Pancreas (tissue), 10 donors: ENCODE measurements around the gene DHX30. TPM values are rescaled to one million over a fixed set of nuclear protein-coding genes. Genes with fewer than 3 reads are reported as not detected.
"Not testable (repeated sequence)": the region's sequence is repeated elsewhere in the genome, so short reads cannot be mapped to it uniquely, and the experiment has no call there.

Experiments used
- ATAC-seq, 4 donors: fragments of 200-7000 bp; cut with Tn5 transposase; one replicate each; pipeline versions ENCODE4 v1.8.0 to v1.9.1; 2020; ENCODE audit warnings: mild to moderate bottlenecking in 4 of 4, moderate library complexity in 4 of 4
- DNase-seq, 6 donors: peaks; one replicate each; pipeline ENCODE4 v3.0.0-alpha.2; 2020
- FAIRE-seq: peaks from 2 replicates; lab custom pipeline; 2012; peaks lifted over from hg19 to GRCh38; lab: Jason Lieb, UNC
- H3K27ac ChIP-seq, 4 donors: fragments of 200-600 bp; sonication (generic); 1 replicate in 3 of 4; 2 replicates in 1 of 4; pipeline versions ENCODE4 v1.5.0 to v1.8.0; 2020
- H3K27me3 ChIP-seq, 4 donors: fragments of 200-600 bp; one replicate each; pipeline ENCODE4 v1.8.0; 2021
- H3K36me3 ChIP-seq, 3 donors: fragments of 200-600 bp; sonication (generic) in 1 of 3; one replicate each; pipeline versions ENCODE4 v1.5.0 to v1.8.0; 2020 to 2021
- H3K4me1 ChIP-seq, 3 donors: fragments of 200-600 bp; one replicate each; pipeline ENCODE4 v1.8.0; 2021
- H3K4me3 ChIP-seq, 4 donors: fragments of 200-600 bp; sonication (generic) in 2 of 4; one replicate each; pipeline versions ENCODE4 v1.5.0 to v1.8.0; 2020 to 2021
- H3K9me3 ChIP-seq, 4 donors: fragments of 200-600 bp; one replicate each; pipeline ENCODE4 v1.8.0; 2021
- CTCF ChIP-seq, 4 donors: fragments of 200-600 bp; sonication (generic) in 3 of 4; IDR thresholded peaks; one replicate each; pipeline versions ENCODE4 v1.5.0 to v1.8.0; 2021; ENCODE audit warnings: antibody characterized with exemption in 4 of 4
- WGBS, 2 donors: extraction: QIAGEN DNeasy Blood & Tissue Kit; methylation state at CpG; one replicate each; pipeline ENCODE4 v1.1.7; 2013; 5-methylcytosine and 5-hydroxymethylcytosine counted together
- intact Hi-C, 3 donors: fragments of 100-400 bp; cut with DNase I; formaldehyde crosslinking; loops; one replicate each; pipeline versions ENCODE4 v1.11.1 to v1.14.2; 2022
- polyA plus RNA-seq, 2 donors: library from polyadenylated mRNA; stranded (reverse); fragments of 200-250 nt; gene quantifications; one replicate each; pipeline ENCODE4 v1.2.3, GENCODE V29; 2013
- total RNA-seq, 6 donors: library from RNA; stranded (reverse); fragmentation: NEBNext Ultra II Directional in 4 of 6; extraction: Animal tissue kit (Norgen Biotek cat#: 25700) in 4 of 6; gene quantifications; one replicate each; pipeline versions ENCODE4 v1.2.1 to v1.2.4, GENCODE V29; 2021 to 2023
- donor health status: healthy with polysubstance abuse.
- donor health status: DM: no; HTN: no; CAD: no; lungs with moderate emphysema.
- donor health status: DM: no; HTN: no; CAD: no.
- donor health status: control.
- donor health status: control.
- donor health status: Bipolar disorder and iron deficiency.
- donor health status: DM: yes; HTN: yes; CAD: no.
- donor health status: DM: no; HTN: no; CAD: no.
- donor health status: DM: no; HTN: no; CAD: no.
- donor health status: DM: yes; HTN: yes; CAD: no.

Gene DHX30
- total RNA-seq (10 to 100 TPM; 19.7 to 33.0 (median 23.1) TPM), polyA plus RNA-seq (10 to 100 TPM; 39.6 to 53.8 TPM)

- DNase-seq, result peak; percentile 81 to 95 (median 87)
- intact Hi-C loops, result no loop called here
- no peaks in the 10 kb centered on the region for H3K27me3 ChIP-seq
- peaks cover 0 to 3% (median 0%) of the 10 kb centered on the region in 3 donors for H3K4me1 ChIP-seq
- FAIRE-seq, result no peak
- 0 to 1% methylated on average over 70 to 90 of the region's 90 CpGs for WGBS, 2 donors
- no peaks in the 10 kb centered on the region for H3K36me3 ChIP-seq
- no peak for TF ChIP-seq CTCF (IDR thresholded peaks at IDR 0.05)
- peak within 1 kb of the TSS; percentile 64 to 90 (median 76) for H3K4me3 ChIP-seq
- no peaks in the 10 kb centered on the region for H3K9me3 ChIP-seq
- H3K27ac ChIP-seq, result peak within 1 kb of the TSS; percentile 78 to 95 (median 89)
- peak; percentile 92 to 96 (median 95) for ATAC-seq
Measured at GRCh38 chr3:47802734-47803479, at the start of gene DHX30. TSS of gene DHX30 (plus strand) at chr3:47803138. CDS start at chr3:47810684, 7,546 bp downstream.

- no peaks in the 10 kb centered on the region for H3K9me3 ChIP-seq
- TF ChIP-seq CTCF (IDR thresholded peaks at IDR 0.05), result no peak
- no peaks in the 10 kb centered on the region for H3K27me3 ChIP-seq
- H3K36me3 ChIP-seq, result no peaks in the 10 kb centered on the region
- ATAC-seq (peak in 1 of 4 donors; percentile 15), DNase-seq (no peak), FAIRE-seq (no peak)
- no peaks in the 10 kb centered on the region for H3K4me1 ChIP-seq
- intact Hi-C loops, result no loop called here
- no peak overlapping the region for H3K4me3 ChIP-seq
- 93 to 94% methylated on average over 14 of the region's 14 CpGs for WGBS, 2 donors
- H3K27ac ChIP-seq, result no peak overlapping the region
Measured at GRCh38 chr3:47758261-47759025, 44.5 kb upstream of the DHX30 start.

- H3K36me3 ChIP-seq, H3K4me3 ChIP-seq, H3K27ac ChIP-seq, FAIRE-seq, H3K4me1 ChIP-seq, intact Hi-C loops, ATAC-seq, DNase-seq, H3K9me3 ChIP-seq, H3K27me3 ChIP-seq: not testable (repeated sequence)
- 86 to 94% methylated on average over 4 of the region's 4 CpGs for WGBS, 2 donors
Measured at GRCh38 chr3:47760207-47760606, 42.7 kb upstream of the DHX30 start.

GRCh38 chr3:47761046-47761445 lies 41.9 kb upstream of the DHX30 start:
- ATAC-seq, result no peak
- FAIRE-seq, result no peak
- Histone ChIP-seq H3K9me3 (no peaks in the 10 kb centered on the region), H3K27ac (no peak overlapping the region), H3K27me3 (no peaks in the 10 kb centered on the region), H3K4me3 (no peak overlapping the region), H3K36me3 (no peaks in the 10 kb centered on the region), H3K4me1 (no peaks in the 10 kb centered on the region)
- intact Hi-C loops, result no loop called here
- WGBS, 2 donors, result 93 to 97% methylated on average over 4 of the region's 4 CpGs
- DNase-seq, result no peak
- no peak for TF ChIP-seq CTCF (IDR thresholded peaks at IDR 0.05)

GRCh38 chr3:47762233-47762632 lies 40.7 kb upstream of the DHX30 start:
- no peak overlapping the region for H3K27ac ChIP-seq
- TF ChIP-seq CTCF (IDR thresholded peaks at IDR 0.05), result no peak
- no peak for FAIRE-seq
- H3K4me1 ChIP-seq, result no peaks in the 10 kb centered on the region
- no peak overlapping the region for H3K4me3 ChIP-seq
- ATAC-seq, result no peak
- intact Hi-C loops, result no loop called here
- WGBS, 2 donors, result 52 to 56% methylated on average over 4 of the region's 4 CpGs
- no peaks in the 10 kb centered on the region for H3K36me3 ChIP-seq
- DNase-seq, result no peak
- H3K27me3 ChIP-seq, result no peaks in the 10 kb centered on the region
- no peaks in the 10 kb centered on the region for H3K9me3 ChIP-seq
